SK-N-SH (cell line): ENCODE results near the gene SP3.

Experiments used
- EP300 ChIP-seq, 2 experiments: IDR thresholded peaks; 2 replicates each; pipeline versions ENCODE4 v1.4.0 to v1.6.1; 2012; ENCODE audit warnings: borderline replicate concordance in 1 of 2, low read depth in 1 of 2, low read length in 1 of 2
- FOXJ3 ChIP-seq: sonication (generic); formaldehyde crosslinking; IDR thresholded peaks from 2 replicates; pipeline ENCODE4 v1.5.1; 2020; ENCODE audit warnings: mild to moderate bottlenecking, missing genetic modification reagents
- FOXM1 ChIP-seq: IDR thresholded peaks from 2 replicates; pipeline ENCODE4 v1.4.0; 2012; ENCODE audit warnings: low read depth, mild to moderate bottlenecking
- NFIC ChIP-seq: IDR thresholded peaks from 2 replicates; pipeline ENCODE4 v1.4.0; 2012; ENCODE audit warnings: borderline replicate concordance
- POLR2AphosphoS5 ChIP-seq: IDR thresholded peaks from 2 replicates; pipeline ENCODE4 v1.6.1; 2012; ENCODE audit warnings: low read depth, low read length
- RFX5 ChIP-seq: IDR thresholded peaks from 2 replicates; pipeline ENCODE4 v1.6.1; 2012; ENCODE audit warnings: mild to moderate bottlenecking, improper control_type of control experiment, low read length
- RXRA ChIP-seq: IDR thresholded peaks from 2 replicates; pipeline ENCODE4 v1.4.0; 2012; ENCODE audit warnings: low read depth, mild to moderate bottlenecking, borderline replicate concordance
- TAF1 ChIP-seq: IDR thresholded peaks from 2 replicates; pipeline ENCODE4 v1.6.1; 2012; ENCODE audit warnings: low read depth, mild to moderate bottlenecking, low read length, moderate library complexity, borderline replicate concordance
- YY1 ChIP-seq: IDR thresholded peaks from 2 replicates; pipeline ENCODE4 v1.4.0; 2012; ENCODE audit warnings: low read depth, mild to moderate bottlenecking
- TF ChIP-seq, protein P1 (sequence below): fragments of 150-350 bp; IDR thresholded peaks from 2 replicates; pipeline ENCODE4 v1.6.1; 2017; ENCODE audit warnings: antibody characterized with exemption, low read length, low read depth, borderline replicate concordance
- TF ChIP-seq, protein P2 (sequence below): fragments of 200-600 bp; sonication (generic); IDR thresholded peaks from 2 replicates; pipeline ENCODE4 v1.6.1; 2017; ENCODE audit warnings: antibody characterized with exemption, mild to moderate bottlenecking, moderate library complexity
- TF ChIP-seq, protein P3 (sequence below): fragments of 150-350 bp; IDR thresholded peaks from 2 replicates; pipeline ENCODE4 v1.6.1; 2016; ENCODE audit warnings: mild to moderate bottlenecking, low read depth, low read length
- TF ChIP-seq, protein P4 (sequence below): IDR thresholded peaks from 2 replicates; pipeline ENCODE4 v1.4.0; 2012; ENCODE audit warnings: low read depth

DNA sequence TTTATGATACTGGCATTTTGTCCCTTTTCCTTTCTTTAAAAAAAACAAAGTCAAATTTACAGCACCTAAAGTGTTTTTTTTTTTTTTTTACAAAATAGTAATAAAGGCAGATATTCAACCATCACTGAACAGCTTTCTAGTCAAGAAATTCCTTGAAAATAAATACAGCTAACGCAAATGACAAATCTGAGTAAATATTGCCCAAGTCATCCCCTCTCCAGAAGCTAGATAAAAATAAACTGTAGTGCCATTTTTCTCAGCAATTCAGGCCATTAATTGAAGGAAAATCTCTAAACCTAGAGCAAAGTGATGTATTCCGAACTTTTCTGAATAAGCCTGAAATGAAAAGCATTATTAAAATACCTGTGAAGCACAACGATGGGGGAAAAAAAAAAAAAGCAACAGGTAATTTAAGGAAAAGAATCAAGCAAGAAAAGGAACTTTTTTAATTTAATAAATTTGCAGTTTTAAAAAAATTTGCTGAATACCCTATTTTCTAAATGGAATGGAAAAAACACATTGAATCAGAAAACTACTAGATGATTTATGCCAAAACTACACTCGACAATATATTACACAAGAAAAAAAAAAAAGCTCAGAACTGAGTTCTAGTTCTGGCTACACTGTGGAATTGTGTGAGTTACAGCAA, 6.9 kb downstream of the SP3 start:
- no peak for TF ChIP-seq NFIC
- TF ChIP-seq FOXJ3 (CRISPR knock-in tag): no peak
- TF ChIP-seq, protein P1, sequence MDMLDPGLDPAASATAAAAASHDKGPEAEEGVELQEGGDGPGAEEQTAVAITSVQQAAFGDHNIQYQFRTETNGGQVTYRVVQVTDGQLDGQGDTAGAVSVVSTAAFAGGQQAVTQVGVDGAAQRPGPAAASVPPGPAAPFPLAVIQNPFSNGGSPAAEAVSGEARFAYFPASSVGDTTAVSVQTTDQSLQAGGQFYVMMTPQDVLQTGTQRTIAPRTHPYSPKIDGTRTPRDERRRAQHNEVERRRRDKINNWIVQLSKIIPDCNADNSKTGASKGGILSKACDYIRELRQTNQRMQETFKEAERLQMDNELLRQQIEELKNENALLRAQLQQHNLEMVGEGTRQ: no peak
- TF ChIP-seq, protein P2, sequence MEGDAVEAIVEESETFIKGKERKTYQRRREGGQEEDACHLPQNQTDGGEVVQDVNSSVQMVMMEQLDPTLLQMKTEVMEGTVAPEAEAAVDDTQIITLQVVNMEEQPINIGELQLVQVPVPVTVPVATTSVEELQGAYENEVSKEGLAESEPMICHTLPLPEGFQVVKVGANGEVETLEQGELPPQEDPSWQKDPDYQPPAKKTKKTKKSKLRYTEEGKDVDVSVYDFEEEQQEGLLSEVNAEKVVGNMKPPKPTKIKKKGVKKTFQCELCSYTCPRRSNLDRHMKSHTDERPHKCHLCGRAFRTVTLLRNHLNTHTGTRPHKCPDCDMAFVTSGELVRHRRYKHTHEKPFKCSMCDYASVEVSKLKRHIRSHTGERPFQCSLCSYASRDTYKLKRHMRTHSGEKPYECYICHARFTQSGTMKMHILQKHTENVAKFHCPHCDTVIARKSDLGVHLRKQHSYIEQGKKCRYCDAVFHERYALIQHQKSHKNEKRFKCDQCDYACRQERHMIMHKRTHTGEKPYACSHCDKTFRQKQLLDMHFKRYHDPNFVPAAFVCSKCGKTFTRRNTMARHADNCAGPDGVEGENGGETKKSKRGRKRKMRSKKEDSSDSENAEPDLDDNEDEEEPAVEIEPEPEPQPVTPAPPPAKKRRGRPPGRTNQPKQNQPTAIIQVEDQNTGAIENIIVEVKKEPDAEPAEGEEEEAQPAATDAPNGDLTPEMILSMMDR: no peak
- no peak for TF ChIP-seq RFX5
- no peak for TF ChIP-seq EP300 (IDR thresholded peaks at IDR 0.05; ENCODE audit: borderline replicate concordance in 1 of 2, low read depth in 1 of 2, low read length in 1 of 2)
- no peak for TF ChIP-seq YY1
- no peak for TF ChIP-seq FOXM1
- no peak for TF ChIP-seq RXRA
- TF ChIP-seq, protein P3, sequence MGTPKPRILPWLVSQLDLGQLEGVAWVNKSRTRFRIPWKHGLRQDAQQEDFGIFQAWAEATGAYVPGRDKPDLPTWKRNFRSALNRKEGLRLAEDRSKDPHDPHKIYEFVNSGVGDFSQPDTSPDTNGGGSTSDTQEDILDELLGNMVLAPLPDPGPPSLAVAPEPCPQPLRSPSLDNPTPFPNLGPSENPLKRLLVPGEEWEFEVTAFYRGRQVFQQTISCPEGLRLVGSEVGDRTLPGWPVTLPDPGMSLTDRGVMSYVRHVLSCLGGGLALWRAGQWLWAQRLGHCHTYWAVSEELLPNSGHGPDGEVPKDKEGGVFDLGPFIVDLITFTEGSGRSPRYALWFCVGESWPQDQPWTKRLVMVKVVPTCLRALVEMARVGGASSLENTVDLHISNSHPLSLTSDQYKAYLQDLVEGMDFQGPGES: no peak
- no peak for TF ChIP-seq POLR2AphosphoS5
- TF ChIP-seq TAF1: no peak
- TF ChIP-seq, protein P4, sequence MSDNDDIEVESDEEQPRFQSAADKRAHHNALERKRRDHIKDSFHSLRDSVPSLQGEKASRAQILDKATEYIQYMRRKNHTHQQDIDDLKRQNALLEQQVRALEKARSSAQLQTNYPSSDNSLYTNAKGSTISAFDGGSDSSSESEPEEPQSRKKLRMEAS: no peak
